Measurements from ENCODE around the gene SCRG1.

Gene SCRG1

GRCh38 chr4:173405840-173406606 is 7.1 kb upstream of the SCRG1 start:
- DNase-seq: no peak

- no peak for DNase-seq
These were observed 5.5 kb upstream of the SCRG1 start for GRCh38 chr4:173404296-173404865.

DNA sequence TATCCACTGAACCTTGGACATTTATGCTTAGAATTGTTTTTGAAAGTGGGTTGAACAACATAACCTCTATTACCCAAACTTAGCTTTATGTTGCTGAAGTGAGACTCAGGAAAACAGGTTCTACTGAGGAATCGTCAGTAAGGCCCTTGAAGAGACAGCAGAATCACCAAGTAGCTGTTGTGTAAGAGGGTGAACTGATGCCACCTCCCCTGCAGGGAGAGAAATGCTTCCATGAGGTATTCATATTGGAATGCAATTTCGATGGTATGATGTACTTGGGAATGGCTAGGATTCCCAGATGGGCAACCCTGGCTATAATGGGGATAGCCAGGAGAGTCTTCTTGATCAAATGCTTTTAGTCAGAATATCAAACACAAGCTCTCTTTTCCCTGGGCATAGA is 4.1 kb upstream of the SCRG1 start:
- DNase-seq: no peak

DNA sequence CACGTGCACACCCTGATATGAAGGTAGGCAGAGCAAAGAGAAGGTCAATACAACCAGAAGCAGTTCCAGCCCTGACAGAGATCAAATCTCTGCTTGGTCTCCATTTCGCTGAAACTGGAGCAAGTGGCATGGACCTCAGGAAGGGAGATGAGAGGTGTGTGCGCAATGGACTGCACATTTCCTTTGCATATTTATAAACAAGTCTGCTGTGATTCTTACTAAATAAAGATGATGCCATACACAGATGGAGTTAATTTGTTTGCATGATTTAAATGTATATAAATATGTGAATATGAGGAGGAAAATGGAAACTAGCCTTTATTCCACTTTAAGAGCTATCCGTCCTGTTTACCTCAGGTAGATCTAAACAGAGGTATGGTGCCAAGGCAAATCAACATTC is 2.1 kb upstream of the SCRG1 start:
- no peak for DNase-seq

DNA sequence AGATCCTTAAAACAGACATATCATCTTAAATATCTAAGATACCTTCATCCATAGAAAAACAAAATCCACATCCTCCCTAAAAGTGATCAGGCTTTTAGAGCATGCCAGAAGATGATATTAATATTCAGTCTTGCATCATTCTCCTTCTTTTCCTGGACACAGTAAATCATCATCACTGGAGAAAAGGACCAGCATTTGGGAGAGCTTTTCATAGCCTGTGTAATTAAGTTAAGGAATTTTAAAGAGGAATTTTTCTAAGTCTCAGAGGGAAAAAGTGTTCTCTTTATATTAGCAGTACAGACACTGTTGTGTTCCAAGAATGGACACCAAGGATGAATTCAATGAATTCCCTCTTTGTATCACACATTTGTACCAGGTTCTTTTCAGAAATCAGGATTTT is 696 bp downstream of the SCRG1 start:
- no peak for DNase-seq

DNA sequence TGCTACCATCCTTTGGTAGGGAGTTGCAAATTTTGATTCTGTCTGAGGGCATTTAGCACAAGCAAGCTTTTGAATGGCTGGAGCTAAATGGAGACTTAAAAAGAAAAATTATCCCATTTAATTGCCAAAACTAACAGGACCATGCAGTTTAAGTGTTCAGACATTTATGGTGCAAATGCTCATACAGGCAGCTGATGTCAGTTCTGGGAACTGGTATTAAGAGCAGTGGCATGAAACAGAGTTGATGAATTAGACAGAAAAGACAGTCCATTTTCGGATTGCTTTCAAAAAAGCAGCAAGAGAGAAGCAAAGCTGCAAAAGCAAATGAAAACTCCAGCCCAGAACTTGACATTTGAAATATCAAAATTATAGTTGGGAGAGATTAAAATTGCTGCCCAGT is 1.3 kb downstream of the SCRG1 start:
- no peak for DNase-seq

GRCh38 chr4:173391701-173392100 is 7.2 kb downstream of the SCRG1 start:
- DNase-seq: no peak

GRCh38 chr4:173386751-173387150 is 12.2 kb downstream of the SCRG1 start:
- DNase-seq: no peak

DNA sequence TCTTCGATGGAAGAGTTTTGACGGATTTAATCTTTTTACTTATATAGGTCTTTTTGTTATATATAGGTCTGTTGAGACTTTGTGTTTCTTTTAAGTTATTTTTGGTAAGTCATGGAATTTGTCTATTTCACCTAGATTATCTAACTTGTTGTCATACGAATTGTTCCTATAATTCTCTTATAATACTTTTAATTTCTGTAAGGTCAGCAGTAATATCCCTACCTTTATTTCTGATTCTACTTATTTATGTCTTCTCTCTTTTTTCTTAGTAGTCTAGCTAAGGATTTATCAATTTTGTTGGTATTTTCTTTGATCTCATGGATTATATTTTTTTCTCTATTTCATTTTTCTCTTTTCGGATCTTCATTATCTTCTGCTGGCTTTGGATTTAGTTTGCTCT is 16.6 kb downstream of the SCRG1 start:
- DNase-seq: no peak

- DNase-seq: no peak
These were observed 17.3 kb downstream of the SCRG1 start for GRCh38 chr4:173381610-173382009.

- DNase-seq: no peak
These were observed 17.9 kb downstream of the SCRG1 start for GRCh38 chr4:173380987-173381386.

DNA sequence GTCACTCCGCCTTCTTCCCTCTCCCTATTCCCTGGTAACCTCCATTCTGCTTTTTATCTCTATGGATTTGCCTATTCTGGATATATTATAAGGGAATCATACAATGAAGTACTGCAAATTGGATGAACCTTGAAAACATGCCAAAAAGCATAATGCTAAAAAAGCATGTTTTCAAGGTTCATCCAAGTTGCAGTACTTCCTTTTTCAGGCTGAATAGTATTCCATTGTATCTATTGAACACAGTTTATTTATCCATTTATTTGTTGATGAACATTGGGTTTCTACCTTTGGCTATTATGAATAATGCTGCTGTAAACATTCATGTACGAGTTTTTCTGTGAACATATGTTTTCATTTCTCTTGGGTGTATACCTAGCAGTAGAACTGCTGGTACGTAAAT is 19.0 kb downstream of the SCRG1 start:
- DNase-seq: no peak

DNA sequence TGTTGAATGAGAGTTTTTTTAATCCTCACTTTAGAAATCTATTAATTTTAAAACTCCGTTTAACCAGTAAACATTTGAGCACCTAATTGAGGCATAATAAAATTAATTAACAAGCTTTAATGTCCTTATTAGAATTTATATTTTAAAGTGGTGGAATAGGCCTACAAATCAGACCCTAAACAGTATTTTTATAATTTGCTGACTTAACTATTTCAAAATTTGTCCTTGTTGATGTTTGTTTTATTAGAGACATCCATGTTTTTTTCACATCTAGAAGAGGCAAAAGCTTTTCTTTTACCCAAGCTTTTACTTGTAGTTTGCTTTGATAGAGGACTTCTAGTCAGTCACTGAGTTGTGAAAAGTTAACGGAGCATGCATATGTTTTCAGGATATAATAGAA is 24.3 kb downstream of the SCRG1 start:
- DNase-seq: no peak

DNA sequence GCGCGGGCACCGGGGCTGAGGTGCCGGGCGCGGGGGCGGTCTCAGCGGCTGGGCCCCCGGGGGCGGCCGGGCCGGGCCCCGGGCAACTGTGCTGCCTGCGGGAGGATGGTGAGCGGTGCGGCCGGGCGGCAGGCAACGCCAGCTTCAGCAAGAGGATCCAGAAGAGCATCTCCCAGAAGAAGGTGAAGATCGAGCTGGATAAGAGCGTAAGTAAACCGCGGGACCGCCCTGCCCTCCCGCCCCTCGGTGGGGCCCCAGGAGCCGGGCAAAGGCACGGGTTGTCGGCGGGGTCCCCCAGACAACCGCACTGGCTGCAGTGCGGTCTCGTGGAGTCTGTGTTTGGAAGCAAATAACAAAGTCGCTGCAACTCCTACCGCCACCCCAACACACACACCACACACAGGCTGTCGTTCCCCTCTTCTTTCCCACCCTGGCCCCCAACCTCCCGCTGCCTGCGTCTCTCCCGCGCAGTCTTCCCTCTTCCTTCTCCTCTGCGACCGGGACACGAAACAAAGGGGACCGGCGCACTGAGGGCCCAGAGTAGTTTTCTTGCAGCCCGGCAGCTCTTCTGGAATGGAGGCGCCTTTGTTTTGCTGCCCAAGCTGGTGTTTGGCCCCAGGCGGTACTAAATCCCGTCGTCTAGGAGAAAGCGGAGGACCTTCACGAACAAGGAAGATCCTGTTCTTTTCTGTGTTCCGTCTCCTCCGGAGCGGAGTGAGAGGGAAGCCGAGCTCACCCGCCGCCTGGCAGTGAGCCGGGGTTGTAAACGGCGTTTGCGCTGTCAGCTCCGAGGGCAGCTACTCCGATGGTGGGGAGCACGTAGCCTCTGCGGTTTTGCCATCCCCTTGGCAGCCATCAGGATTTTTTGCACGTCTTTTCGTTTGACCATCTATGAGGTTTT is 27.4 kb downstream of the SCRG1 start:
- peak; percentile 53 for DNase-seq

- DNase-seq: peak; percentile 92
These were observed 28.2 kb downstream of the SCRG1 start, which contains the start of gene SAP30 for GRCh38 chr4:173370477-173371291. Gene SAP30, plus strand, starts transcription at chr4:173370954. Its CDS starts 229 bp downstream, at chr4:173371183.

DNA sequence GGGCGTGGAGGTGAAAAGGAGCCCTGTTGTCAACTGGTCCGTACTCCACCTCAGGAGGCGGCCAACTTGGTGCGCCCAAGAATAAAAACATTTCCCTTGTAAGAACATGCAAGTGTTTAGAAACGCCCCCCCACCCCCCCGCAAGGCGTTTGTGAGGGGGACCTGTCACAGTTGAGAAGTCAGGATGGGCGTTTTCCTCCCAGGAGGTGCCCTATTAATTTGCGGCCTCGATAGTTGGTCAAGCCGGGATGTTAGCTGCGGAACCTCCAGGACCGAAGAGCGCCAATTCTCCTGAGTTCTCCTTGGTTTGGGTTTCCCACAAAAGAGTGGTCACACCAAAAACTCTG is 28.8 kb downstream of the SCRG1 start:
- peak; percentile 52 for DNase-seq

- no peak for DNase-seq
These were observed 31.0 kb downstream of the SCRG1 start for GRCh38 chr4:173367946-173368345.

DNA sequence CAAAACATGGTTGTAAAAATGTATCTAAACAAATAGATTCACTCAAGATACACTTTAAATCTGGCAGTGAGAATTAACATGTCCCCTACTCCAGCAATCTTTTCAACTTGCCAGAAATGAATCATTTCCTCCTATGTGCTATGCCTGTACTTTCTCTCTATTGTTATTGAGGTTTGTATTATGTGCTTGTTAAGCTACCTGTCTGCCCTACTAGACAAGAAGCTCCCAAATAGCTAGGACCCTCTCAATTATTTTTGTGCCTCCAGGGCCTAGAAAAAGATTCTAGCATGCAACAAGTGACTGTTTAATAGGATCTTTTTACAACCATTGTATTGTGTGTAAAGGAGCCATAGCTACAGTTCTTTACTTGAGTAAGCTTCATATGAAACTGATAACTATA is 31.6 kb downstream of the SCRG1 start:
- DNase-seq: no peak

DNA sequence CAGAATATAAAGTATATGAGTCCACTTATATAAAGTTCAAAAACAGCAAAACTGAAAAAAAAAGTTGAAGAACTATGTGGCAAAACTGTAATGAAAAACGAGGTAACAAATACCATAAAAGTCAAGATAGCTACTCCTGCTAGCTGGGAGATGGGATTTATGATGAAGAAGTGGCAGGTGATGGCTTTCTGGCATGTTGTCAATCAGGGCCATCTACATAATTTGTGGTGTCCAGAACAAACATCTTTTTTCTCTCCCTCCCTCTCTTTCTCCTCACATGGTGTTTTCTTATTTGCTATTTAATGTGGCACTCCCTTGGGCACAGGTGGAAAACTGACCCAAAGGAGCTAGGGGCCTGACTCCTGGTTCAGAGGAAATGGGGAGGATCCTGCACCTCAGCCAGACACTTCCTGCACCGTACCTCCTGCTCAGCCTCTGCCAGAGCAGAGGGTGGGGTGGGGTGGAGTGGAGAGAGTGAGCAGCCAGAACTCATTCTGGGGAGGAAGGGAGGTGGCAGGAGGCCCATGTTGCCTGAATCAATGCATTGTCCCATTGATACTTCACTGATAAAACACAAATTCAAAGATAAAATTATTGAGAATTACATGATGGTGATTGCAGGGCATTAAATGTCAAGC is 33.4 kb downstream of the SCRG1 start:
- DNase-seq: no peak

DNA sequence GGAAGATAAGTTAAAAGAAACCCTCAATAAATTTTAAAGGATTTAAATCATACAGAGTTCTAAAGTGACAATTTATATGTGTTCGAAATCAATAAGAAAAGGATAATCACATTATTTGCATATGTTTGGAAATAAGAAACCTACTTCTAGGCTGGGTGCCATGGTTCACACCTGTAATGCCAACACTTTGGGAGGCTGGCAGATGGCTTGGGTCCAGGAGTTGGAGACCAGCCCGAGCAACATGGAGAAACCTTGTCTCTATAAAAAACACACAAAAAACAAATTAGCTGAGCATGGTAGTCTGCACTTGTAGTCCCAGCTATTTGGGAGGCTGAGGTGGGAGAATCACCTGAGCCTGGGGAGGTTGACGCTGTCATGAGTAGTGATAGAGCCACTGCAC is 36.2 kb downstream of the SCRG1 start:
- no peak for DNase-seq

- DNase-seq: no peak
These were observed 38.2 kb downstream of the SCRG1 start for GRCh38 chr4:173360587-173361221.

DNA sequence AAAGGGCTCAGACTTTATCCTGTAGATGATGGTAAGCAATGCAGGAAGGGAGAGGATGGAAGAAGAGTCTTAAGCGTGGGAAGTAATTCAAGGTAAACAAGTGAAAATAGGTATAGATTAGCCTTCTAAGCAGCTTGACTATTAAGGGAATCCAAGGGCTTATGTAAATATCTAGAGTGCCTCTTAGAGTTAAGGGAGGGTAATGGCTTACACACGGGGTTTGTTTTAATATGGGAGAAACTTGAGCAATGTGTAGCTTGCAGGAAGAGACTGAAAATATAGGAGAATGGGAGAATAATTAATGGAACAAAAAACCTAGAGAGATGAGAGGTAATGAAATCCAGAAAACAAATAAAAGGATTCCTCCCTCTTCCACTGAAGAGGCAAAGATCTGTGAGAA is 41.0 kb downstream of the SCRG1 start:
- DNase-seq: no peak
